Neural cell (in vitro differentiated cells): ENCODE data around the gene B3GALT5.

Source experiments
- MXI1 ChIP-seq: fragments of 450-650 bp; conservative IDR thresholded peaks from 2 replicates; pipeline ENCODE4 v1.6.1; 2014; ENCODE audit warnings: antibody characterized with exemption, mild to moderate bottlenecking; ENCODE audit not compliant: poor library complexity, severe bottlenecking
- POLR2AphosphoS5 ChIP-seq: IDR thresholded peaks from 2 replicates; pipeline ENCODE4 v1.6.1; 2012
- TF ChIP-seq, protein P1 (sequence below): fragments of 450-650 bp; IDR thresholded peaks from 2 replicates; pipeline ENCODE4 v1.5.1; 2014; ENCODE audit warnings: antibody characterized with exemption, mild to moderate bottlenecking, moderate library complexity; ENCODE audit not compliant: poor library complexity, severe bottlenecking

DNA sequence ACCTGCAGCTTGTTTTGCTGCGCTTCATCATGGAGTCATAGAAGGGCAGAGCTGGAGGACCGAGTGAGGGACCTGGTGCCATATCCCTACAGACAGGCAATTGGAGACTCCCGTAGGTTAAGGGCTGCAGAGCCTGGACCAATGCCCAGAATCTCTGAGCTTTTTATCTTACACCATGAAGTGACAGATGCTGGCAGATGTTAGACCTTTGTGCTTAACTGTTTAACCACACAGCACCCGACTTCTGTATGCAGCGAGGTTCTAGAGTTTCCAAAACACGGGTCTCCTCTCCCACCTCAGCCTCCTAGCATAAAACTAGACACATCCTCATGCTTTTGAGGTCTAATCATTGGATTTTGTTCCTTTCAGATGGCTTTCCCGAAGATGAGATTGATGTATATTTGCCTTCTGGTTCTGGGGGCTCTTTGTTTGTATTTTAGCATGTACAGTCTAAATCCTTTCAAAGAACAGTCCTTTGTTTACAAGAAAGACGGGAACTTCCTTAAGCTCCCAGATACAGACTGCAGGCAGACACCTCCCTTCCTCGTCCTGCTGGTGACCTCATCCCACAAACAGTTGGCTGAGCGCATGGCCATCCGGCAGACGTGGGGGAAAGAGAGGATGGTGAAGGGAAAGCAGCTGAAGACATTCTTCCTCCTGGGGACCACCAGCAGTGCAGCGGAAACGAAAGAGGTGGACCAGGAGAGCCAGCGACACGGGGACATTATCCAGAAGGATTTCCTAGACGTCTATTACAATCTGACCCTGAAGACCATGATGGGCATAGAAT lies 47.6 kb downstream of the B3GALT5 start:
- TF ChIP-seq, protein P1, sequence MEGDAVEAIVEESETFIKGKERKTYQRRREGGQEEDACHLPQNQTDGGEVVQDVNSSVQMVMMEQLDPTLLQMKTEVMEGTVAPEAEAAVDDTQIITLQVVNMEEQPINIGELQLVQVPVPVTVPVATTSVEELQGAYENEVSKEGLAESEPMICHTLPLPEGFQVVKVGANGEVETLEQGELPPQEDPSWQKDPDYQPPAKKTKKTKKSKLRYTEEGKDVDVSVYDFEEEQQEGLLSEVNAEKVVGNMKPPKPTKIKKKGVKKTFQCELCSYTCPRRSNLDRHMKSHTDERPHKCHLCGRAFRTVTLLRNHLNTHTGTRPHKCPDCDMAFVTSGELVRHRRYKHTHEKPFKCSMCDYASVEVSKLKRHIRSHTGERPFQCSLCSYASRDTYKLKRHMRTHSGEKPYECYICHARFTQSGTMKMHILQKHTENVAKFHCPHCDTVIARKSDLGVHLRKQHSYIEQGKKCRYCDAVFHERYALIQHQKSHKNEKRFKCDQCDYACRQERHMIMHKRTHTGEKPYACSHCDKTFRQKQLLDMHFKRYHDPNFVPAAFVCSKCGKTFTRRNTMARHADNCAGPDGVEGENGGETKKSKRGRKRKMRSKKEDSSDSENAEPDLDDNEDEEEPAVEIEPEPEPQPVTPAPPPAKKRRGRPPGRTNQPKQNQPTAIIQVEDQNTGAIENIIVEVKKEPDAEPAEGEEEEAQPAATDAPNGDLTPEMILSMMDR: no peak
- TF ChIP-seq MXI1 (no peak), POLR2AphosphoS5 (no peak)
